HG02571 (cell line): ENCODE data around the gene SLAIN2.

Experiments
- ATAC-seq: cut with Tn5 transposase; IDR thresholded peaks from one replicate; pipeline ENCODE4 v1.9.1; 2021; ENCODE audit warnings: mild to moderate bottlenecking, moderate library complexity; ENCODE audit not compliant: unreplicated experiment

The SLAIN2 gene

DNA sequence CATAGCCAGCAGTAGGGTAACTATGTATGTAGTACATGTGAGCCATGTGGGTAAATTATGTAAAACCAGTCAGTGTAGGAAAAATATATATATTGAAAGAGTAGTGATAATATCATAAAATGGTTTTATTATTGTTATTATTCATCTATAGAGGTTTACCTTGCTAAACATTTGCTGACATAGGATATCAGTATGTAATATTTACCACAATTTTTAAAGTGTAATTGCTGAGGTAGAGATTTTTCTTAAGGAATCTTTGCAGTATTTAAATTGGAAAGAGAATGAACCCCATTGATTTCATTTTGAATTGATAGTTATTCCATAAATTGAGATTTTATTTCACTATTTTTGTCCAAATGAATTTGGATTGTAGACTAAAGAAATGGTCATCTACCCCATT lies 27.1 kb downstream of the SLAIN2 start:
- no peak for ATAC-seq

DNA sequence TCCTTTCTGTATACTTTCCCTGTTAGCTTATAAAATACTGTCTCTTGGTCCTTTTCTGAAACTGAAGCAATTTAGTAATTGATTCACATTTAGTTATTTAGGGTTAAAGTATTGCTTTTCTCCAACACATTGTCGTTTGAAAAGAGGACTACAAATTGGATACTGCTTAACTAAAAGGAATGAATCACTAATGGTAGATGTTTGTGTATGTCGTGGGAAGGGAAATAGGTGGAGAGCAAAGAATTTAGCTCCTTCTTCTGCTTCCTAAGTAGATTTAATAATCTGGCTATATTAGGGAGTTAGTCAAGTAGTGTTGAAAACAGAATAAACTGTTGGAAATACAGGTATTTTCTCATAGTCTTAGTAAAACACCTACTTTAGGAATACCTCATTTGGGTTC lies 27.9 kb downstream of the SLAIN2 start:
- no peak for ATAC-seq

DNA sequence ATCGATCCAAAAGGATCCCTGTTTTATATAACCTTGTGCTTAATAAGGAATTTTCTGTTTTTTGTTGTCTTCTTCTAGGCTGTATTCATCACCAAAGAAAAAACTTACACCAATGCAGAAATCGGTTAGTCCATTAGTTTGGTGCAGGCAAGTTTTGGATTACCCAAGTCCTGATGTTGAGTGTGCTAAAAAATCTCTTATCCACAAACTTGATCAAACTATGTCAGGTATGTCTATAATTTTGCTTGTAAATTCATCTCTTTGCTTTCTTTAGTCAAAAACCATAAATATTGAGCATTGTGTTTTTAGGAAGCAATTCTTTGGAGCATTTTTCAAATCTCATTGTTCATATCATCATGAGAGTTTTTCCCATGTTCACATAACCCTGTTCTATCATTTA lies 28.4 kb downstream of the SLAIN2 start:
- ATAC-seq: no peak

DNA sequence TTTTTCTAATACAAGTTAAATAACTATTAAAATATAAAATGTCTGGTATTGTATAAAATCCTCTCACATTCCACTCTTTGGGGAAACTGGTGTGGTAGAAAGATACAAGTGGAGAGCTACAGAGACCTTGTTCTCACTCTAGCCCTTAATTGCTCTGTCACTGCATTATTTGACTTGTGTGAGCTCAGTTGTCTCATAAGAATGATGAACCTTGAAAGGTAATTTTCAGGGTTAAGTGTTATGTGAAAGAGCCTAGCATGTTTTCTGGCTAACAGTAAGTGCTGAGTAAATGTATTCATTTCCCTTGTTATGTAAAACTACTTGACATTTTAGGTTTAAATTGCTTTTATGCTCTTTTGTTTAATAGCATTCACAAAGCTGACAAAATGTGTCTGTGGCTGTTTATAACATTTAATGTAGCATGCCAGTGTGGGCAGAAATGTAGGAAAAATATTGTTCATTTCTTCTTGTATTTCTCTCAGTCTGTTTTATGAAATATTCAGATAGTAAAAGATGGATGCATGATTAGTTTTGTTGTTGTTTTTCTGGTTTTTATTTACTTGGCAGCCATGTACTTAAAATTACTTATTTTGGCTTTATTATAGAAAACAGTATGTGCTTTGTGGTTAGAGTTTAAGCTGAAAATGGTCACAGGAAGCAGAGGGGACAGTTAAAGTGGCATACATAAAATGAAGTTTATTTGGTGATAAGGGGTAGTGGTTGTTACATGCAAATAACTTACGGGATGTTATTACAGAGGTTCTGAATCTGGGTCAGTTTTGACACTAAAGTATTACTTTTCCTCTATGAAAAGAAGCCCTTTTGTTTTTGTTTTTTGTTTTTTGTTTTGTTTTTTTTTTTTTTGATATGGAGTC lies 29.2 kb downstream of the SLAIN2 start:
- no peak for ATAC-seq

DNA sequence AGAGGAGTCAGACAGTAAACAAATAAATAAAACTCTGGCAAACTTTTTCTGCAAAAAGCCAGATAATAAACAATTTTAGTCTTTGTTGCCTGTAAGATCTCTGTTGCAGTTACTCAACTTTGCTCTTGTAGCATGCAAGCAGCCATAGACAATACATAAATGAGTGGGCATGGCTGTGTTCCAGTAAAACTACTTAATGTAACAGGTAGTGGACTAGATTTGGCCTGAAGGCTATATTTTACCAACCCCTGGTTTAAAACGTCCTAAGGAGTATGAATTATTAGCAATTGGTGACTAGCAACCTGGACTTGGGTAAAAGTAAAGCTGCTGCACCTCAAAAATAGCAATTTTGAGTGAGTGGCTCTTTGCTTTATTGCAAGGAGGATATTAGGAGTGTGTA lies 30.9 kb downstream of the SLAIN2 start:
- ATAC-seq: no peak

DNA sequence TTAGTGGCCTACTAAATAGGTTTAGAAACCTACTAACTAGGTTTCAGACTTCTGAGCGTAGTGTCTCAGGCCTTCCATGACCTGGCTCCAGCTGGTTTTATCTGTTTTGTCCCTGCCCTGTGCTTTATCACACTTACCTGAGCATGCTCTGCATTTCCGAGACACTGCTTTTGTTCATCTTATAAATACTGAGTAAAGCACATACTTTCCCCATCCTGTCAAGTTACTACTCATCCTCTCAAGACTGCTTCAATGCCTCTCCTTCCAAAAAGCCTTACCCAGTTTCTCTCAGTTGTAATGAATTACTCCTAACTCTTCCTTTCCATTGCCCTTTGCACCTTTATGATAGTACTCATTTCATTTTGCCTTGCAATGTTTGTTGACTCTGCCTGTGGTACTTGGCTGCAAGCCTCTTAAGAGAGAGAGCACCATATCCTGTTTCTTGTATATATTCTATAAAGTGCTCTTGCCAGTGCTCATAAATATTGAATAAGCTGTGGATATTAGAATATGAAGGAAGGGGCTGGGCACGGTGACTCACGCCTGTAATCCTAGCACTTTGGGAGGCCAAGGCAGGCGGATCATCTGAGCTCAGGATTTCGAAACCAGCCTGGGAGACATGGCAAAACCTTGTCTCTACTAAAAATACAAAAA lies 34.4 kb downstream of the SLAIN2 start:
- ATAC-seq: no peak

DNA sequence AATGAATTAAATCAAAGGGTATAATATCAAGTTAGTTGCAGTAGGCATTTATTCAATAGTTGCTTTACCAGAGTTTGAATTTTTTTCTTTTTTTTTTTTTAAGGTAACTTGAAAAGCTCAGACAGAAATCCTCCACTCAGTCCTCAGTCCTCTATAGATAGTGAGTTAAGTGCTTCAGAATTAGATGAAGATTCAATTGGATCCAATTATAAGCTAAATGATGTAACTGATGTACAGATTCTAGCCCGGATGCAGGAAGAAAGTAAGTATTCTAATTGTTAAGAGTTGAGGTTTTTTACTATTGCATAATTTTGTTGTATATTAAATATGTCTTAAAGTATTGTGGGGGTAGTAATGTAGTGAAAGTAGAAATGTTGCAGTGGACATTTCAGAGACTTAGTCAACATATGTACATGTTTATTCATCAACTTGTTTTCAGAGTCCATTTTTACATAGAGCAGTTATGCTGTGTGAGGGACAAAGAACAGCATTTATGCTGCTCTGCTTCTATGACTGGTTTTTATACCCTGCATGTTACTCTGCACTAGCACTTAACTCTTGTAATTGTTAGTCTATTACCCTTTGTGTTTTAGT lies 38.4 kb downstream of the SLAIN2 start:
- ATAC-seq: no peak

DNA sequence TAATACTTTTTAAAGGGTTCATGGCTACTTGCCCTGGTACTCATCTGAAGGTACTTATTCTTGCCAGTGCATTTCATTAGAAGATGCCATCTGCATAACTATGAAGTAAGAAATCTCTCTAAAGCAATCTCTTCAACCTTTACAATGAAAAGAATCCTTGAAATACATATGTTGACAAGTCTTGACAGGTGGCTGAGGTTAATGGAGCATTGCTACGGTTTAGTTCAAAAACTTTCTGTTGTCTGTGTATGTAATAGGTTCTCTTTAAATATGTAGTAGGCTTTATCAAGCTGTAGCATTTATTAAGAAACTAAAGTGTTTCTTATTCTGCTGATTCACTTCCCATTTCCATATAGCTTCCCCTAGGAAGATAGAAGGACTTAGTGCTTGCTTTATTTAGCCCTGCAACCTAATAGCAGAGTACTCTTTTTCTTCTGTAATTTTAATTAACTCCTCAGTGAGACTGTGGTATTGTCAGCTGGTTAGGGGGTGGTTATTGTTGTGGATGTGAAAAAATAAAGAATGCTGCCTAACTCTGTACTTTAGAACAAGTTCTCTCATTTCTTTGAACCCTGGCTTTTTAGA lies 39.3 kb downstream of the SLAIN2 start:
- ATAC-seq: no peak

DNA sequence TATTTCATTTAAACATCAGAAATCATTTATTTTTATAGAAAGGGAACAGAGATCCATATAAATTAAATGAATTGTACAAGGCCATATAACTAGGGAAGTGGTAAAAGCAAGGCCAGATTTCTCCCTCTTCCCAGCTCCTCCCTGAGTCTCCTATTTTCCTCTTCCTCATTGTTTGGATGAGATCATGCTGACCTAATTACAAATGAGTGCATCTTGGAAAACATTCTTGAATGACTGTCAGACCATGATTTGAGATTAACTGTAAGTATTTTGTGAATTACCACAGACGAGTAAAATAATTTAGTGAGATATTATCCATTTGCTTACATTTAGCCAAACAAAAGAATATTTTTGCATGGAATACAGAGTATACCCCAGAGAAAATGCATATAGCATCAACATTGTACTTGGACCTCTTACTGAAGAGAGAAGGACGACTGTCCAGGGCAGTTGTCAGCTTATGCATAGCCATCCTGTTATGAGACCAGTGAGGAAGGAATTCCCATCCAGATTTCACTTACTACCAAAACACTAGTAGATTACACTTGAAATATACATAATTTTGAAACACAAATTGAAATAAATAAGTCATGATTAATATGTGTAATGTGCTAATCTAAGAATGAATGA lies 47.3 kb downstream of the SLAIN2 start:
- no peak for ATAC-seq

DNA sequence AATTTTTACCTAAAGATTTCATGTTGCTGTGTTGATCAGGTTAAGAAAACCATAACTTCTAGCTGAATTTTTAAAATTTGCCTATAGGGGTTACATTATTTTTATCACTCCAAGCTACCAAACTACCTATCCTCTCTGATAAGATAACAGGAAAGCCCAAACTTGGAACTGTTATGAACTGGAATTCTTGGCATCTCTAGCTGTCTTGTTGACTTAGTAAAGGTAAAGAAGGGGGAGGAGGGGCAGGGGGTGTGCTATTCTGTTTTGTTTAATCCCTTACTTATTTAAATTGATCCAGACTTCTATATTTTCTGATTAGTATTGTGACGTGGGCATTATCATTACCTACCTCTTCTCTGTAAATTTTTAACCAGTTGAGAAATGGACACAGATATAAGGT lies 54.7 kb downstream of the SLAIN2 start:
- ATAC-seq: no peak

DNA sequence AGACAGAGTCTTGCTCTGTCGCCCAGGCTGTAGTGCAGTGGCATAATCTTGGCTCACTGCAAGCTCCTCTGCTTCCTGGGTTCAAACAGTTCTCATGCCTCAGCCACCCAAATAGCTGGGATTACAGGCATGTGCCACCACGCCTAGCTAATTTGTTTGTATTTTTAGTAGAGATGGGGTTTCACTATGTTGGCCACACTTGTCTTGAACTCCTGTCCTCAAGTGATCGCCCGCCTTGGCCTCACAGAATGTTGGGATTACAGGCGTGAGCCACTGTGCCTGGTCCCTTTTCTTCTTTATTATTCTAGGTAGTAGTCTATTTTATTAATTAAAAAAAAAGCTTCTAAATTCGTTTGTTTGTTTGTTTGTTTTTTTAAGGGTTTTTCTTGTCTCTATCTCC lies 59.1 kb downstream of the SLAIN2 start:
- no peak for ATAC-seq

DNA sequence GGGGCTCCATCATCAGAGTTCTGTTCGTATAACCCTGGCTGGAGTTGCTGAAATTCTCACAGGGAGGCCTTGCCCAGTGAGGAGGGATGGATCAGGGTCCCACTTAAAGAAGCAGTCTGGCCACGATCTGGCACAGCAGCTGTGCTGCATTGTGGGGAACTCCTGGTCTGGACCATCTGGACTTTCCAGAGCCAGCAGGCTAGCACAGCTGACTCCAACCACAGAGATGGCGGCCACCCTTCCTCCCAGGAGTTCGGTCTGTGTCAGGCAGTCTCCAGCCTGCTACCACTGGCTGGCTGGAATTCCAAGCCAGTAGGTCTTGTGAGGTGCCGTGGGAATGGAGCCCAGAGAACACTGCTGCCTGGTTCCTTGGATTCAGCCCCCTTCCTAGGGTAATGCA lies 62.0 kb downstream of the SLAIN2 start:
- no peak for ATAC-seq

DNA sequence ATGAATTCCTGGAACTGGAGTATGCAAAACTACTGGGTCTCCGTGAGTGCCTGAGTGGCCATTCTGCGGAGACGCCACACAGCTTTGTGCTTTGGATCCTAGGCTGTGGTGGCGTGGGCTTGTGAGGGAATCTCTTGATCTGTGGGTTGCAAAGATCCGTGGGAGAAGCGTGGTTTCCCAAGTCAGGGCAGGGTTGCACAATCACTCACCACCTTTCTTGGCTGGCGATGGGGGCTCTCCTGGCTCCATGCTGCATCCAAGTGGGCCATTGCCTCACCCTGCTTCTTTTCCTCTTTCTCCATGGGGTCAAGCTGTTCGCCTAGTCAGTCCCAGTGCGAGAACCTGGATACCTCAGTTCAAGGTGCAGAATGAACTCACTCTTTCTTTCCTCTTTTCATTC lies 62.5 kb downstream of the SLAIN2 start:
- no peak for ATAC-seq

DNA sequence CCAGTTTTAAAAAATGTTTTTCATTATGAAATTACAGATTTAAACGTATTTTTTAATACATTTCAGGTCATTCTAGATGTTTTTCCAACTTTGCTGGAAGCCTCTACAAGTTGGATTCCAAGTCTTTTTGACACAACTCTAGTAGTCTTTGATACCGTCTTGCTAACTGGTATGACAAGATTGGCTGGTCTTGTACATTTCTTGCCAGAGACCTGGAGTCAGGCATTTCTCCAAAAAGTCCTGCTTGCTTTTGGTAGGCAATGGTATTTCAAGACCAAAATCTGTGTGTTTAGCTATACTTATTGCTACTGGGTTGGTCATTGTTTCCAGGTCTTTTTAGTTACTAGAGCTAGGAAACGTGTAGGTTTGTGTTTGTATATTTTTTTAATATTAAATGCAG lies 64.6 kb downstream of the SLAIN2 start:
- no peak for ATAC-seq

DNA sequence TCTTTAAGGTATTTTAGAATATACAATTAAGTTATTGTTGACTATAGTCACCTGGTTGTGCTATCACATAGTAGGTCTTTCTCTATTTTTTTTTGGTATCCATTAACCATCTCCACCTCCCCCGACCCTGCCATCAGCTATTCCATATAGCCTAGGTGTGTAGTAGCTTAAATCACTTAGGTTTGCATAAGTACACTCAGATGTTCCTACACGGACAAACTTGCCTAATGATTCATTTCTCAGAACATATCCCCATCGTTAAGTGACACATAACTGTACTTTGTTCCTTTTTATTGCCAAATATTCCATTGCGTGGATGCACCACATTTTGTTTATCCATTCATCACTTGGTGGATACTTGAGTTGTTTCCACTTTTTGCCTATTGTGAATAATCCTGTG lies 67.9 kb downstream of the SLAIN2 start:
- no peak for ATAC-seq

DNA sequence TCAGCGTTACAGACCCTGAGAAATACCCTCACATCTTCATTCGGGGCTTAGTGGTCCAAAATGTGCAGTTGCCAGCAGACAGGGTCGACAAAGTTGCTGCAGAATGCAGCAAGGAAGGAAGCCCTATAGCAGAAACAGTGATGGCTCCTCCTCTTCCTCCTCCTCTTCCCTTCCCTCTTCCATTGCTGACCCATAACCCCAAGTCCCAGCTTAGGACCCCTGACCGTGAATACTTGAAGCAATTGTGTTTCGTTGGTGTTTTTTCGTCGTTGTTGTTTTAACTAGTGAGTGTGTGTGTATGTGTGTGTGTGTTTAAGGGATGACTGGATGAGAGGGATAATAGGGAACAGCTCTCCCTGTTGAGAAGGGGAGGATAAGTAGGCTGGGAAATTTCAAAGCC lies 69.5 kb downstream of the SLAIN2 start:
- no peak for ATAC-seq

DNA sequence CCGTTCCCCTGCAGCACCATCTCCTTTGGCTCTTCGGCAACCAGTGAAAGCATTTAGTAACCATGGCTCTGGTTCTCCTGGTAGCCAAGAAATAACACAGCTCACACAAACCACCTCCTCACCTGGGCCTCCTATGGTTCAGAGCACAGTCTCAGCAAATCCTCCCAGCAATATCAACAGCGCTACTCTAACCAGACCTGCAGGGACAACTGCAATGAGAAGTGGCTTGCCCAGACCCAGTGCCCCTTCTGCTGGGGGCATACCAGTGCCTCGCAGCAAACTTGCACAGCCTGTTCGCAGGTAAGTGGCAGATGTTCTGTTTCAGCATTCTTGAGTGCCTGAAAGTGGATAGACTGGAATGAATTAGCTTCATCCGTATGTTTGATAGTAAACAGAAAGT lies 78.8 kb downstream of the SLAIN2 start:
- ATAC-seq: no peak

DNA sequence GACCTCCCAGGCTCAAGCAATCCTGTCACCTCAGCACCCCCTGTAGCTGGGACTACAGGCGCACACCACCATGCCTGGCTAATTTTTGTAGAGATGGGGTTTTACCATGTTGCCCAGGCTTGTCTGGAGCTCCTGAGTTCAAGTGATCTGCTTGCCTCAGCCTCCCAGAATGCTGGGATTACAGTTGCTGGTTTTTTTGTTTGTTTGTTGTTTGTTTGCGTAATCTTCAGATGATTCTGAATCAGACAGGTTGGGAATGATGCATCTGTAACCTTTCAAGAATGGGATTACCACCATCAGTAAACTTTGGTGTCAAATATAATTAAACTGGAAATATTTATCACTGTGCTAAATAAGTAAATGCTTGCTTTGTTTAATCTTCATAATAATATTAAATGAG lies 79.8 kb downstream of the SLAIN2 start:
- ATAC-seq: no peak

DNA sequence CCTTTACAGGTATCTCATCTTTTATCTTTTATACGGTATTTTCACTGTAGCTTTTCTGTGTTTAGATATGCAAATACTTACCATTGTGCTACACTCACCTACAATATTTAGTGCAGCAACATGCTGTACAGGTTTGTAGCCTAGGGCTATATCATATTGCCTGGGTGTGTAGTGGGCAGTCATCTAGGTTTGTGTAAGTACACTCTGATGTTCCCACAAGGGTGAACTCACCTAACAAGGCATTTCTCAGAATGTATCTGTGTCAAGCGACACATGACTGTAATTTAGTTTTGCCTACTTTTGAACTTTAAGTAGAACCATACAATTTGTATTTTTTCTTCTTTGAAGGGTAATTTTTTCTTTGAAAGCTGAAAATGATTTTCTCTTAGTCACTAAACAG lies 87.6 kb downstream of the SLAIN2 start:
- no peak for ATAC-seq

DNA sequence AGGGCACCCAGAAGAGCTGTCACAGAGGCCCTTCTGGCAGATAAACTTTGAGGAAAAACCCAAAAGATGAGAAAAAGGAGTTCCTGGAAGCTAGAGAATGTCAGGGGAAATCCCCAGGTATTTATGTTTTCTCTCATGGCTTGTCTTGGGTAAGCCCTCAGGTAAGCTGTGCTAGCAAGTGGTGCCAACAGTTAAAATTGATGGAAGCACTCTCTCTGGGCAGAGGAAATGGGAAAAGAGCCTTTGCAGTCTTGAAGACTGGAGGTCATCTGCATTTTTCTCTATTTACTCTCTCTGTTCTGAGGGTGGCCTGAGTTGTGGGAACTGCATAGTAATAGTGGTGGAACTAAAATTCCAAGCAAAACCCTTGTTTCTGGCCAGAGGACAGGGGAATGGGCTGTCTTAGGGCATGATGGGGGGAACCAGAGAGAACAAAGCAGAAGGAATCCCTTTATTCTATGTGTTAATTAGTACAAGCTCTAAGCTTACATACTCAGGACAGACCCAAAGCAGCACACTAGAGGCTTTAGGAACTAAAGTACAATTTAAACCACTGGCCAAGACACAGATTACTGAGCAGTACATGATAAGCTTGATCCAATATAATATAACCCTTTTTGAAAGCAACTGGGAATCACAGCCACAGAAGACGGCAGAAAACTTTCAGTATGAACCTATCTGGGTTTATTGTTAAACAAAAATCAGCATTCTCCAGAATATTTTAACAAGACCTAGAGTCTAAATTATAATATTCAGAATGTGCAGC lies 88.6 kb downstream of the SLAIN2 start:
- ATAC-seq: no peak

DNA sequence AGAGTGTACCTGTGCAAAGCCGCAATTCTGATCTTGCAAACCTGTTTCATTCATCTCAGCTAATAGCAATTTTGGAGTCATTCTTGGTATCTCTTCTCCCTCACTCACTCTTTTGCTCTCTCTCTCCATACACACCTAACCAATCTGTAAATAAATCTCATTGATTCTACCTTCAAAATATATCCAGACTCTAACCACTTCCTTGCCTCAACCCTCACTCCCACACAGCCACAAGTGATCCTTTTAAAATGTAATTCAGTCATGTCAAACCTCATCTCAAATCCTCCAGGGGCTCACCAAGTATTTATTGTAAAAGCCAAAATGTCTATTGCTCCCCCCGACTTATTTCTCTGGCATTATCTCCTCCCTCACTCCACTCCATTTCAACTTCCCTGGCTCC lies 90.1 kb downstream of the SLAIN2 start:
- no peak for ATAC-seq
